ENCODE data around the gene INCENP. TPM values are rescaled to one million over a fixed set of nuclear protein-coding genes. Genes with fewer than 3 reads are reported as not detected.

INCENP gene
- total RNA-seq, 1 experiment from 2014 or later = 154 TPM

DNA sequence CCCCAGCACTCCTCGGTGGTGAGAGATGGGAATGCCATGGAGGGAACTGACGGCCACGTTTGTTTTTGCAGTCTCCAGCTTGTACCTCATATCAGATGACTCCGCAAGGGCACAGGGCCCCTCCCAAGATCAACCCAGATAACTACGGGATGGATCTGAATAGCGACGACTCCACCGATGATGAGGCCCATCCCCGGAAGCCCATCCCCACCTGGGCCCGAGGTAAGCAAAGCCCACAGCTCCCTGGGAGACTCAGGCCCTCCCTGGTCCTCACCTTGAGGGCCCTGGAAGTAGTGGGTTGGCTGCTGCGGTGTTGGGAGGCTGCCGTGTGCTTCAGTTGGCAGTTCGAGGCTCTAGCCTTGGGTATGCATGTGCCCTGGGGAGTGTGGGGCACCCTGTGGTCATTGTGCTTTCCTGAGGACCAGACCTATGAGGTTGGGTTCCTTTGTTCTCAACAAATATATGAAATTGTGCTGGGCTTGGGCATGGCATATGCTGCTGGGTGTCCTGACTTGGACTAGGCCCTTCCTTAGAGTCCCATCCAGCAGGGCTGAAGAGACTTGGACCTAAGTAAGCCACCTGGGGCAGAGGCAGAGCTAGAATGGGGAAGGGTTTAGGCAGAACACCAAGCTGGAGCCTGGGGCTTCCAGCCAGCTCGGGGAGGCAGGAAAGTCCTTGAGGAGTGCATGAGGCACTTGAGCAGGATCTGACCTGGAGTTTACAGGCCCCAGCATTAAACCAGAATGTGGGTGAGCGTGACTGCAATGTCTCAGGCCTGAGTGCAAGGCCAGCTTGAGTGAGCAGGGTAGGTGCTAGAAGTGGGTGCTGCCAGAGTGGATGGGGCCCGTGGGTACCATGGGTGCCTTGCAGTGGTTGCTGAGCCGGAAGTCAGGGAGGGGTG is 26.4 kb downstream of the INCENP start:
- POLR2A ChIA-PET (ENCODE audit: unreplicated experiment) = no interaction called here

DNA sequence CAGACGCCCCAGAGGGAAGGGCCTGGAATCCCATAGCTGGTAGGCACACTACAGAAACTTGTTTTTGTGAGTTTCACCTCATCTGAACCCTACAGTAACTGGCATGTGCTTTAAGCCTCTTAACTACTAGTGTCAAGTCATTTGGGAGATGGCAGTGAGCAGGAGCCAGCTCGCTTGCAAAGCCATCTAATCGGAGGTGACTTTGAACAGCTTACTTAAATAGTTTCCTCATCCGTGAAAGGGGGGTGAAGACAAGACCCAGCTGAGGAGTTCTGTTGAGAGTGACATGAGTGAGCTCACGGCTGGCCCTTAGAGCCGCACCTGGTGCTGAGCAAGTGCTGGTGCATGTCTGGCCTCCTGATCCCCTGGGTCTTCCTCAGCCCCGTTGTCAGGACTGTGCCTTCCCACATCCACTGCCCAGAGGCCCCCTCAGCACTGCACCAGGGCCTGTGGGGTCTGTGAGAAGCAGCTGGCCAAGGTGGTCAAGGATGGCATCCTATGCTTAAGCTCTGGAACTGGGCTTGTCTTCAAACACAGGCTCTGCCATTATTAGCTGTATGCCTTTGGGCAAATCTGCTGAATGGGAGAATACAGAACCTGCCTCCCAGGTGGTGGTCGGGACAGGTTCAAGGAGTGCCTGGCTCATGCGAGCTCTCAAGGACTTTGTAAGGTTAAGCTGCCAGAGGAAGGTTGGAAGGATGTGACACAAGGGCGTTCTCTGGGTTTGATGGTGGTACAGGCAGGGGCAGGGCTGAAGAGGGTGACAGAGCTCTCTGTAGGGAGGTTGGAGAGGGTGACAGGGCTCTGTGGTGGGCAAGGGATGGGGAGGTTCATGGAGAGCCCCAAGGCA is 27.3 kb downstream of the INCENP start:
- H3K27me3 ChIP-seq (ENCODE audit: insufficient read depth, low read depth) = no peaks in the 10 kb centered on the region
- CTCF ChIA-PET = no interaction called here

More for the DNA sequence above, 26.4 kb downstream of the INCENP start:
- Histone ChIP-seq H3K4me3 (no peak overlapping the region), H3K36me3 (ENCODE audit: low read depth) (peaks cover 38% of the 10 kb centered on the region), H3K4me1 (replicated peaks; ENCODE audit: insufficient read depth) (no peaks in the 10 kb centered on the region), H3K9me3 (ENCODE audit: insufficient read depth, low read depth) (no peaks in the 10 kb centered on the region), H3F3A (ENCODE audit: insufficient read depth, low read depth) (peaks cover 18% of the 10 kb centered on the region), H3K27me3 (ENCODE audit: insufficient read depth, low read depth) (no peaks in the 10 kb centered on the region), H3K4me2 (no peak overlapping the region), H3K27ac (no peak overlapping the region), H4K20me1 (ENCODE audit: insufficient read depth) (peaks cover 9% of the 10 kb centered on the region; the same call in 1 of the 2 replicates), H3K79me2 (ENCODE audit: low read depth) (no peaks in the 10 kb centered on the region), H3K9me2 (ENCODE audit: insufficient read depth) (no peaks in the 10 kb centered on the region), H2AFZ (no peak overlapping the region)
- intact Hi-C loops (cut with micrococcal nuclease; ENCODE audit: unreplicated experiment) = no loop called here
- no TSS peak for BruUV-seq (replicated peaks)
- TF ChIP-seq CTCF (conservative IDR thresholded peaks at IDR 0.05) = no peak
- no peak for TF ChIP-seq EZH2 (IDR thresholded peaks at IDR 0.05; ENCODE audit: low read depth)
- DNase-seq = no peak
- CTCF ChIA-PET = no interaction called here

More for the DNA sequence above, 27.3 kb downstream of the INCENP start:
- Histone ChIP-seq H3K9me2 (ENCODE audit: insufficient read depth) (no peaks in the 10 kb centered on the region), H4K20me1 (ENCODE audit: insufficient read depth) (peaks cover 9% of the 10 kb centered on the region; the same call in 1 of the 2 replicates), H3K4me3 (no peak overlapping the region), H3K4me1 (replicated peaks; ENCODE audit: insufficient read depth) (no peaks in the 10 kb centered on the region), H3K79me2 (ENCODE audit: low read depth) (no peaks in the 10 kb centered on the region), H3K4me2 (no peak overlapping the region), H3K27ac (no peak overlapping the region), H3K9me3 (ENCODE audit: insufficient read depth, low read depth) (no peaks in the 10 kb centered on the region), H2AFZ (no peak overlapping the region), H3K36me3 (ENCODE audit: low read depth) (peaks cover 36% of the 10 kb centered on the region; the same call in 1 of the 2 replicates), H3F3A (ENCODE audit: insufficient read depth, low read depth) (peaks cover 18% of the 10 kb centered on the region)
- no peak for TF ChIP-seq EZH2 (IDR thresholded peaks at IDR 0.05; ENCODE audit: low read depth)
- TF ChIP-seq CTCF (conservative IDR thresholded peaks at IDR 0.05) = no peak
- no TSS peak for BruUV-seq (replicated peaks)
- intact Hi-C loops (cut with micrococcal nuclease; ENCODE audit: unreplicated experiment) = no loop called here
- POLR2A ChIA-PET (ENCODE audit: unreplicated experiment) = no interaction called here
- DNase-seq = no peak

Measured in PC-9 (cell line).